Endodermal cell (in vitro differentiated cells): ENCODE results near the gene LONP2. TPM values are rescaled to one million over a fixed set of nuclear protein-coding genes. Genes with fewer than 3 reads are reported as not detected.

Source experiments
- DNase-seq: peaks from one replicate; pipeline ENCODE4 v3.0.0-alpha.2; 2017
- H3K27ac ChIP-seq: 2 replicates; pipeline ENCODE4 v1.5.1; 2013; ENCODE audit warnings: mild to moderate bottlenecking, low read depth, low read length, moderate library complexity
- H3K27me3 ChIP-seq: 2 replicates; pipeline ENCODE4 v1.6.1; 2013; ENCODE audit warnings: mild to moderate bottlenecking, low read length, moderate library complexity; ENCODE audit not compliant: insufficient read depth, control insufficient read depth, poor library complexity, severe bottlenecking
- H3K36me3 ChIP-seq: 2 replicates; pipeline ENCODE4 v1.7.0; 2013; ENCODE audit warnings: mild to moderate bottlenecking, low read length, moderate library complexity; ENCODE audit not compliant: control insufficient read depth, insufficient read depth
- H3K4me1 ChIP-seq: one replicate; pipeline ENCODE4 v1.7.0; 2013; ENCODE audit warnings: low read length; ENCODE audit not compliant: control insufficient read depth, insufficient read depth
- H3K4me3 ChIP-seq: 2 replicates; pipeline ENCODE4 v1.5.1; 2013; ENCODE audit warnings: mild to moderate bottlenecking, low read length, moderate library complexity
- H3K9ac ChIP-seq: 2 replicates; pipeline ENCODE4 v1.6.1; 2013; ENCODE audit warnings: mild to moderate bottlenecking, low read length, moderate library complexity; ENCODE audit not compliant: poor library complexity, severe bottlenecking; ENCODE audit errors: extremely low read depth
- H3K9me3 ChIP-seq: 2 replicates; pipeline ENCODE4 v1.6.1; 2013; ENCODE audit warnings: mild to moderate bottlenecking, low read length, moderate library complexity; ENCODE audit not compliant: control insufficient read depth
- H3K27ac Mint-ChIP-seq: 2 replicates; pipeline ENCODE4 v1.8.0; 2020; ENCODE audit warnings: mixed read lengths
- H3K27me3 Mint-ChIP-seq: 2 replicates; pipeline ENCODE4 v1.8.0; 2021; ENCODE audit warnings: mild to moderate bottlenecking, mixed read lengths; ENCODE audit not compliant: insufficient read depth
- H3K36me3 Mint-ChIP-seq: 2 replicates; pipeline ENCODE4 v1.8.0; 2020; ENCODE audit warnings: low read depth, mixed read lengths
- H3K4me1 Mint-ChIP-seq: 2 replicates; pipeline ENCODE4 v1.8.0; 2020; ENCODE audit warnings: mixed read lengths
- H3K4me3 Mint-ChIP-seq: 2 replicates; pipeline ENCODE4 v1.8.0; 2020; ENCODE audit warnings: mild to moderate bottlenecking, moderate library complexity, mixed read lengths
- H3K9me3 Mint-ChIP-seq: 2 replicates; pipeline ENCODE4 v1.8.0; 2020; ENCODE audit warnings: mild to moderate bottlenecking, mixed read lengths
- CTCF ChIP-seq: fragments of 200-600 bp; sonication (generic); conservative IDR thresholded peaks from 2 replicates; pipeline ENCODE4 v1.5.0; 2021; ENCODE audit warnings: antibody characterized with exemption, mild to moderate bottlenecking
- WGBS, 2 experiments: methylation state at CpG; one replicate each; pipeline versions ENCODE4 v1.1.5 to v1.1.7; 2013; ENCODE audit warnings: missing lambda C conversion rate in 2 of 2, mixed read lengths in 1 of 2; ENCODE audit not compliant: insufficient coverage in 1 of 2, insufficient read length in 1 of 2; 5-methylcytosine and 5-hydroxymethylcytosine counted together
- total RNA-seq, 2 donors: library from RNA; stranded (reverse); fragmentation: NEBNext Ultra II Directional in 1 of 2; extraction: Animal tissue kit (Norgen Biotek cat#: 25700) in 1 of 2; gene quantifications; 2 replicates in 1 of 2; 3 replicates in 1 of 2; pipeline ENCODE4 v1.2.1, GENCODE V29; 2021

The LONP2 gene
- total RNA-seq, 2 donors from 2014 or later = 33.2 to 33.6 TPM

- TF ChIP-seq CTCF = no peak
- peak overlapping the region; percentile 82 for H3K4me3 Mint-ChIP-seq
- H3K36me3 Mint-ChIP-seq = no peaks in the 10 kb centered on the region
- no peaks in the 10 kb centered on the region for H3K36me3 ChIP-seq
- H3K9ac ChIP-seq = peak overlapping the region; percentile 70
- WGBS, 2 experiments = 10 to 12% methylated on average over 8 of the region's 8 CpGs
- no peak overlapping the region for H3K27ac ChIP-seq
- peaks cover 4% of the 10 kb centered on the region for H3K9me3 ChIP-seq
- peaks cover 16% of the 10 kb centered on the region for H3K4me1 Mint-ChIP-seq
- H3K4me3 ChIP-seq = peak overlapping the region; percentile 96
- H3K27me3 Mint-ChIP-seq = no peaks in the 10 kb centered on the region
- peak overlapping the region; percentile 89 for H3K27ac Mint-ChIP-seq
- peaks cover 12% of the 10 kb centered on the region for H3K9me3 Mint-ChIP-seq
- DNase-seq = no peak
- peaks cover 4% of the 10 kb centered on the region for H3K4me1 ChIP-seq
- no peaks in the 10 kb centered on the region for H3K27me3 ChIP-seq
Measured at GRCh38 chr16:48244863-48245195, 729 bp downstream of the LONP2 start.

GRCh38 chr16:48246066-48246465, 2.0 kb downstream of the LONP2 start:
- H3K36me3 Mint-ChIP-seq = no peaks in the 10 kb centered on the region
- no peak overlapping the region for H3K27ac Mint-ChIP-seq
- H3K27me3 Mint-ChIP-seq = no peaks in the 10 kb centered on the region
- WGBS, 2 experiments = 85% methylated on average over 2 of the region's 2 CpGs; no CpG with 5 or more reads in 1 of the 2 experiments
- no peak overlapping the region for H3K9ac ChIP-seq
- no peaks in the 10 kb centered on the region for H3K27me3 ChIP-seq
- H3K9me3 ChIP-seq = no peaks in the 10 kb centered on the region
- H3K4me1 ChIP-seq = peaks cover 4% of the 10 kb centered on the region
- H3K9me3 Mint-ChIP-seq = peaks cover 4% of the 10 kb centered on the region
- H3K36me3 ChIP-seq = no peaks in the 10 kb centered on the region
- peaks cover 19% of the 10 kb centered on the region for H3K4me1 Mint-ChIP-seq
- H3K4me3 Mint-ChIP-seq = no peak overlapping the region
- H3K4me3 ChIP-seq = no peak overlapping the region
- no peak for TF ChIP-seq CTCF
- no peak for DNase-seq
- no peak overlapping the region for H3K27ac ChIP-seq

DNA sequence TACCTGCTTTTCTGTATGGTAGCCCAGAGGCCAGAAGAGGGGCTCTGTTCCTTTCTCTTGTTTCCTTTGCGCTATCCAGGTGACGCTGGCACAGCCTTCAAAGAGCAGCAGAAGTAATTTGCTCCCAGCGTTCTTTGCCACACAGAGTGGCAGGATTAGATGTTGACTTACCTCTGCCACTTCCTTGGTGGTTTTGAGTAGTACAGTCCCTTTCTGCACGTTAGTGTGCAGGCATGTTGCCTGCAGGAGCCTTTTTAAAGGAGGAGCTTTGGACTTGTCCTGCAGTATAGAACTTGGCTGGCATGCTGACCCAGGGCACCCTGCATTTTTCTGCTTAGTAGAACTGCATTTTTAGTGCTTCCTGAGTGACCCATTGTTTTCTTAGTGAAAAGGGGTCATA, 3.2 kb downstream of the LONP2 start, which contains the start of gene ABCC11:
ABCC11 (minus strand) TSS at position 229 of the 400 bp plus-strand sequence. CDS start 15,618 bp downstream, outside the sequence.
- WGBS, 2 experiments = 59 to 86% methylated on average over 1 to 4 of the region's 4 CpGs
- no peak within 1 kb of the TSS for H3K4me3 Mint-ChIP-seq

More for the DNA sequence above, 3.2 kb downstream of the LONP2 start, which contains the start of gene ABCC11:
- H3K27ac Mint-ChIP-seq = peak within 1 kb of the TSS; percentile 18
- H3K4me1 Mint-ChIP-seq = peaks cover 24% of the 10 kb centered on the region
- H3K27ac ChIP-seq = no peak within 1 kb of the TSS
- no peak within 1 kb of the TSS for H3K9ac ChIP-seq
- no peaks in the 10 kb centered on the region for H3K27me3 Mint-ChIP-seq
- peaks cover 2% of the 10 kb centered on the region for H3K36me3 ChIP-seq
- no peaks in the 10 kb centered on the region for H3K36me3 Mint-ChIP-seq
- H3K27me3 ChIP-seq = no peaks in the 10 kb centered on the region
- DNase-seq = no peak
- no peaks in the 10 kb centered on the region for H3K9me3 Mint-ChIP-seq
- H3K4me1 ChIP-seq = peaks cover 4% of the 10 kb centered on the region
- TF ChIP-seq CTCF = no peak
- no peak within 1 kb of the TSS for H3K4me3 ChIP-seq
- H3K9me3 ChIP-seq = no peaks in the 10 kb centered on the region
